ENCODE results near the gene HAPLN2. TPM values are rescaled to one million over a fixed set of nuclear protein-coding genes. Genes with fewer than 3 reads are reported as not detected.

Gene HAPLN2
- total RNA-seq, 4 donors from 2014 or later: 0.83 to 5.1 (median 2.2) TPM

- Histone ChIP-seq H3K27me3 (peaks cover 0 to 8% (median 0%) of the 10 kb centered on the region in 4 donors), H3K27ac (replicated peaks in 1 of 4) (no peak overlapping the region), H3K4me3 (no peak overlapping the region), H3K36me3 (no peaks in the 10 kb centered on the region), H3K9me3 (no peaks in the 10 kb centered on the region), H3K4me1 (peaks cover 7 to 17% (median 13%) of the 10 kb centered on the region in 4 donors)
- WGBS: 30% methylated on average over 2 of the region's 2 CpGs
- no peak for TF ChIP-seq POLR2AphosphoS5 (IDR thresholded peaks at IDR 0.05)
- no peak for TF ChIP-seq EP300 (IDR thresholded peaks at IDR 0.05)
- no peak for TF ChIP-seq POLR2A (IDR thresholded peaks at IDR 0.05; ENCODE audit: low read depth)
- no peak for TF ChIP-seq CTCF (IDR thresholded peaks at IDR 0.05)
- no peak for DNase-seq (ENCODE audit: extremely low spot score)
- intact Hi-C loops (cut with DNase I): loop anchor here (5.0 kb wide), 1 partner anchor 57 kb away; no protein-coding TSS in a partner anchor
These were observed 45.1 kb upstream of the HAPLN2 start for GRCh38 chr1:156574039-156574633.

GRCh38 chr1:156577550-156577949, 41.7 kb upstream of the HAPLN2 start:
- Histone ChIP-seq H3K27ac (replicated peaks in 1 of 4) (no peak overlapping the region), H3K9me3 (no peaks in the 10 kb centered on the region), H3K36me3 (no peaks in the 10 kb centered on the region), H3K4me3 (no peak overlapping the region), H3K4me1 (peaks cover 0 to 3% (median 2%) of the 10 kb centered on the region in 4 donors), H3K27me3 (no peaks in the 10 kb centered on the region)
- intact Hi-C loops (cut with DNase I): no loop called here
- no peak for DNase-seq (ENCODE audit: extremely low spot score)
- WGBS: 93% methylated on average over 3 of the region's 3 CpGs
- TF ChIP-seq EP300 (IDR thresholded peaks at IDR 0.05) (no peak), CTCF (IDR thresholded peaks at IDR 0.05) (no peak), POLR2AphosphoS5 (IDR thresholded peaks at IDR 0.05) (no peak), POLR2A (IDR thresholded peaks at IDR 0.05; ENCODE audit: low read depth) (no peak)

GRCh38 chr1:156578055-156578454, 41.2 kb upstream of the HAPLN2 start:
- no peaks in the 10 kb centered on the region for H3K4me1 ChIP-seq
- H3K4me3 ChIP-seq: no peak overlapping the region
- WGBS: 62% methylated on average over 7 of the region's 7 CpGs
- H3K27me3 ChIP-seq: no peaks in the 10 kb centered on the region
- TF ChIP-seq CTCF (IDR thresholded peaks at IDR 0.05): no peak
- no peak for TF ChIP-seq POLR2AphosphoS5 (IDR thresholded peaks at IDR 0.05)
- no peak for TF ChIP-seq POLR2A (IDR thresholded peaks at IDR 0.05; ENCODE audit: low read depth)
- TF ChIP-seq EP300 (IDR thresholded peaks at IDR 0.05): no peak
- DNase-seq (ENCODE audit: extremely low spot score): no peak
- no peaks in the 10 kb centered on the region for H3K36me3 ChIP-seq
- H3K27ac ChIP-seq (replicated peaks in 1 of 4): no peak overlapping the region
- H3K9me3 ChIP-seq: no peaks in the 10 kb centered on the region
- intact Hi-C loops (cut with DNase I): no loop called here

- WGBS: 75% methylated on average over 5 of the region's 5 CpGs
These were observed 39.7 kb upstream of the HAPLN2 start, which contains the start of gene TTC24 for GRCh38 chr1:156579472-156579871. TSS of gene TTC24 (plus strand) at chr1:156579723. CDS start at chr1:156581365, 1,642 bp downstream.

More at GRCh38 chr1:156579472-156579871, 39.7 kb upstream of the HAPLN2 start, which contains the start of gene TTC24:
- Histone ChIP-seq H3K9me3 (no peaks in the 10 kb centered on the region), H3K4me1 (peaks cover 0 to 8% (median 6%) of the 10 kb centered on the region in 4 donors), H3K27ac (replicated peaks in 1 of 4) (no peak within 1 kb of the TSS), H3K27me3 (no peaks in the 10 kb centered on the region), H3K4me3 (no peak within 1 kb of the TSS), H3K36me3 (no peaks in the 10 kb centered on the region)
- intact Hi-C loops (cut with DNase I): no loop called here
- TF ChIP-seq CTCF (IDR thresholded peaks at IDR 0.05) (no peak), POLR2A (IDR thresholded peaks at IDR 0.05; ENCODE audit: low read depth) (no peak), EP300 (IDR thresholded peaks at IDR 0.05) (no peak), POLR2AphosphoS5 (IDR thresholded peaks at IDR 0.05) (no peak)
- no peak for DNase-seq (ENCODE audit: extremely low spot score)

All from esophagus muscularis mucosa (tissue), 4 donors.